Fibroblast of lung (primary cell): ENCODE results near the gene ASGR1. TPM values are rescaled to one million over a fixed set of nuclear protein-coding genes. Genes with fewer than 3 reads are reported as not detected.

ENCODE experiments used
- DNase-seq, 2 donors: peaks; one replicate each; pipeline versions ENCODE4 v3.0.0 to v3.0.0-alpha.2; 2010; ENCODE audit warnings: low read depth in 2 of 2
- H2AFZ ChIP-seq: 2 replicates; pipeline ENCODE4 v1.5.1; 2012; ENCODE audit warnings: low read length, control low read depth, inconsistent platforms
- H3K27ac ChIP-seq: 2 replicates; pipeline ENCODE4 v1.5.1; 2011; ENCODE audit warnings: low read length, control low read depth; ENCODE audit not compliant: insufficient read depth
- H3K27me3 ChIP-seq: 2 replicates; pipeline ENCODE4 v1.5.1; 2011; ENCODE audit warnings: mild to moderate bottlenecking, low read length; ENCODE audit not compliant: control insufficient read depth, insufficient read depth
- H3K36me3 ChIP-seq: 2 replicates; pipeline ENCODE4 v1.5.1; 2011; ENCODE audit warnings: low read length; ENCODE audit not compliant: control insufficient read depth, insufficient read depth
- H3K4me1 ChIP-seq: 2 replicates; pipeline ENCODE4 v1.5.1; 2011; ENCODE audit warnings: low read length; ENCODE audit not compliant: control insufficient read depth, insufficient read depth; ENCODE audit errors: extremely low read depth
- H3K4me2 ChIP-seq: 2 replicates; pipeline ENCODE4 v1.5.1; 2011; ENCODE audit warnings: low read length, control low read depth; ENCODE audit not compliant: insufficient read depth; ENCODE audit errors: extremely low read depth
- H3K4me3 ChIP-seq, 4 experiments: fragments of 200-600 bp in 1 of 4; sonication (generic) in 1 of 4; replicated peaks in 1 of 4; 2 replicates each; pipeline ENCODE4 v1.5.1; 2011 to 2016; ENCODE audit warnings: low read length in 4 of 4, low read depth in 3 of 4, mild to moderate bottlenecking in 3 of 4, control low read depth in 2 of 4, inconsistent platforms in 1 of 4, mixed read lengths in 1 of 4; ENCODE audit not compliant: insufficient read depth in 1 of 4; ENCODE audit errors: control extremely low read depth in 1 of 4
- H3K79me2 ChIP-seq: 2 replicates; pipeline ENCODE4 v1.5.1; 2012; ENCODE audit warnings: mild to moderate bottlenecking, low read length, inconsistent platforms; ENCODE audit not compliant: control insufficient read depth, insufficient read depth
- H3K9ac ChIP-seq: 2 replicates; pipeline ENCODE4 v1.5.1; 2011; ENCODE audit warnings: mild to moderate bottlenecking, low read length, control low read depth; ENCODE audit not compliant: insufficient read depth
- H3K9me3 ChIP-seq: 2 replicates; pipeline ENCODE4 v1.5.1; 2012; ENCODE audit warnings: low read depth, low read length; ENCODE audit not compliant: control insufficient read depth, insufficient read depth
- H4K20me1 ChIP-seq: 2 replicates; pipeline ENCODE4 v1.5.1; 2011; ENCODE audit warnings: low read length; ENCODE audit not compliant: control insufficient read depth, insufficient read depth; ENCODE audit errors: extremely low read depth
- CTCF ChIP-seq, 2 donors: IDR thresholded peaks in 1 of 2; conservative IDR thresholded peaks in 1 of 2; 1 replicate in 1 of 2; 2 replicates in 1 of 2; pipeline ENCODE4 v1.5.1; 2011 to 2012; ENCODE audit warnings: low read length in 2 of 2, control low read depth in 1 of 2, inconsistent platforms in 1 of 2, low read depth in 1 of 2, mild to moderate bottlenecking in 1 of 2
- EZH2 ChIP-seq: IDR thresholded peaks from 2 replicates; pipeline ENCODE4 v1.5.1; 2012; ENCODE audit warnings: low read length, control low read depth, mild to moderate bottlenecking; ENCODE audit errors: missing control alignments
- polyA plus RNA-seq, 2 donors: library from polyadenylated mRNA; depleted of rRNA in 1 of 2; stranded (reverse) in 1 of 2; unstranded in 1 of 2; fragments of >200 nt; gene quantifications; 2 replicates each; pipeline ENCODE4 v1.2.1, GENCODE V29; 2011 to 2012; ENCODE audit warnings: missing spikeins in 1 of 2
- total RNA-seq: library from RNA; depleted of rRNA; stranded (reverse); fragments of >200 nt; gene quantifications from 2 replicates; pipeline ENCODE4 v1.2.1, GENCODE V29; 2014

The ASGR1 gene
- total and polyA plus RNA-seq, 2 donors (not counting 1 experiment from before 2014, with no cell fraction given) = 0.14 to 0.66 TPM

GRCh38 chr17:7123844-7124243, 55.3 kb downstream of the ASGR1 start:
- H3K4me2 ChIP-seq = no peak overlapping the region
- no peak overlapping the region for H2AFZ ChIP-seq
- H3K27ac ChIP-seq = no peak overlapping the region
- no peaks in the 10 kb centered on the region for H3K27me3 ChIP-seq
- no peaks in the 10 kb centered on the region for H3K4me1 ChIP-seq
- no peaks in the 10 kb centered on the region for H3K36me3 ChIP-seq
- H4K20me1 ChIP-seq = no peaks in the 10 kb centered on the region
- H3K79me2 ChIP-seq = no peaks in the 10 kb centered on the region
- no peak overlapping the region for H3K9ac ChIP-seq
- TF ChIP-seq EZH2 (no peak), CTCF (conservative IDR thresholded peaks at IDR 0.05 in 1 of 2, IDR thresholded peaks at IDR 0.05 in 1 of 2; ENCODE audit: low read depth in 1 of 2, low read length in 2 of 2) (no peak)
- no peak for DNase-seq
- H3K4me3 ChIP-seq = no peak overlapping the region
- H3K9me3 ChIP-seq = no peaks in the 10 kb centered on the region

Other genes with a start within 250 kb of the ASGR1 start
- gene ALOX12, start 183.3 kb downstream of the ASGR1 start, total RNA-seq = 0.17 and 0.26 TPM in 2 replicates
- gene ALOX12, start 183.3 kb downstream of the ASGR1 start, polyA plus RNA-seq = 0.02 and 0.06 TPM in 2 replicates
- gene RNASEK, start 166.7 kb downstream of the ASGR1 start, total RNA-seq = 27.2 and 64.6 TPM in 2 replicates
- gene RNASEK, start 166.7 kb downstream of the ASGR1 start, polyA plus RNA-seq = 201 and 232 TPM in 2 replicates
- gene BCL6B, start 156.3 kb downstream of the ASGR1 start, total RNA-seq = under 0.01 and 0.50 TPM in 2 replicates
- gene BCL6B, start 156.3 kb downstream of the ASGR1 start, polyA plus RNA-seq = 0.02 and 0.07 TPM in 2 replicates
- gene SLC16A13, start 143.4 kb downstream of the ASGR1 start, total RNA-seq = 0.26 and 1.3 TPM in 2 replicates
- gene SLC16A13, start 143.4 kb downstream of the ASGR1 start, polyA plus RNA-seq = 1.4 and 1.6 TPM in 2 replicates
- gene SLC16A11, start 135.3 kb downstream of the ASGR1 start, total RNA-seq = under 0.01 and 0.17 TPM in 2 replicates
- gene SLC16A11, start 135.3 kb downstream of the ASGR1 start, polyA plus RNA-seq = not detected in 2 replicates
- not detected in 2 replicates for gene CLEC10A, start 99.1 kb downstream of the ASGR1 start, total RNA-seq
- not detected in 2 replicates for gene CLEC10A, start 99.1 kb downstream of the ASGR1 start, polyA plus RNA-seq
- not detected in 2 replicates for gene ASGR2, start 64.5 kb downstream of the ASGR1 start, total RNA-seq
- not detected in 2 replicates for gene ASGR2, start 64.5 kb downstream of the ASGR1 start, polyA plus RNA-seq
- gene DLG4, start 40.5 kb upstream of the ASGR1 start, total RNA-seq = 12.6 and 22.0 TPM in 2 replicates
- 11.3 and 14.2 TPM in 2 replicates for gene DLG4, start 40.5 kb upstream of the ASGR1 start, polyA plus RNA-seq
- 185 and 313 TPM in 2 replicates for gene ACADVL, start 40.6 kb upstream of the ASGR1 start, total RNA-seq
- 129 and 143 TPM in 2 replicates for gene ACADVL, start 40.6 kb upstream of the ASGR1 start, polyA plus RNA-seq
- 91.8 and 95.8 TPM in 2 replicates for gene DVL2, start 55.1 kb upstream of the ASGR1 start, total RNA-seq
- gene DVL2, start 55.1 kb upstream of the ASGR1 start, polyA plus RNA-seq = 8.1 and 8.6 TPM in 2 replicates
- 41.6 and 45.4 TPM in 2 replicates for gene PHF23, start 60.1 kb upstream of the ASGR1 start, total RNA-seq
- 46.6 and 48.7 TPM in 2 replicates for gene PHF23, start 60.1 kb upstream of the ASGR1 start, polyA plus RNA-seq
- 173 and 224 TPM in 2 replicates for gene GABARAP, start 63.1 kb upstream of the ASGR1 start, total RNA-seq
- gene GABARAP, start 63.1 kb upstream of the ASGR1 start, polyA plus RNA-seq = 978 and 1,154 TPM in 2 replicates
- 23.1 and 40.5 TPM in 2 replicates for gene CTDNEP1, start 72.4 kb upstream of the ASGR1 start, total RNA-seq
- gene CTDNEP1, start 72.4 kb upstream of the ASGR1 start, polyA plus RNA-seq = 134 and 149 TPM in 2 replicates
- gene ELP5, start 72.8 kb upstream of the ASGR1 start, total RNA-seq = 31.3 and 33.2 TPM in 2 replicates
- 22.6 and 52.2 TPM in 2 replicates for gene ELP5, start 72.8 kb upstream of the ASGR1 start, polyA plus RNA-seq
- 2.6 and 17.2 TPM in 2 replicates for gene CLDN7, start 83.1 kb upstream of the ASGR1 start, total RNA-seq
- gene CLDN7, start 83.1 kb upstream of the ASGR1 start, polyA plus RNA-seq = 1.0 and 2.3 TPM in 2 replicates
- under 0.01 TPM in 2 replicates for gene SLC2A4, start 102.3 kb upstream of the ASGR1 start, total RNA-seq
- 0.09 and 0.19 TPM in 2 replicates for gene SLC2A4, start 102.3 kb upstream of the ASGR1 start, polyA plus RNA-seq
- gene YBX2, start 115.3 kb upstream of the ASGR1 start, total RNA-seq = under 0.01 TPM in 1 of 2 replicates, not detected in the other
- not detected in 2 replicates for gene YBX2, start 115.3 kb upstream of the ASGR1 start, polyA plus RNA-seq
- 275 and 347 TPM in 2 replicates for gene EIF5A, start 128.3 kb upstream of the ASGR1 start, total RNA-seq
- gene EIF5A, start 128.3 kb upstream of the ASGR1 start, polyA plus RNA-seq = 752 and 1,278 TPM in 2 replicates
- 30.6 and 38.5 TPM in 2 replicates for gene GPS2, start 136.0 kb upstream of the ASGR1 start, total RNA-seq
- gene GPS2, start 136.0 kb upstream of the ASGR1 start, polyA plus RNA-seq = 55.3 and 65.6 TPM in 2 replicates
- gene NEURL4, start 150.0 kb upstream of the ASGR1 start, total RNA-seq = 18.2 and 20.1 TPM in 2 replicates
- gene NEURL4, start 150.0 kb upstream of the ASGR1 start, polyA plus RNA-seq = 6.0 and 8.3 TPM in 2 replicates
- gene ACAP1, start 157.2 kb upstream of the ASGR1 start, total RNA-seq = 2.1 and 3.9 TPM in 2 replicates
- gene ACAP1, start 157.2 kb upstream of the ASGR1 start, polyA plus RNA-seq = 0.06 and 0.40 TPM in 2 replicates
- gene KCTD11, start 172.8 kb upstream of the ASGR1 start, total RNA-seq = 8.8 and 9.0 TPM in 2 replicates
- gene KCTD11, start 172.8 kb upstream of the ASGR1 start, polyA plus RNA-seq = 8.4 and 11.9 TPM in 2 replicates
- not detected in 2 replicates for gene TMEM95, start 175.8 kb upstream of the ASGR1 start, total RNA-seq
- not detected in 2 replicates for gene TMEM95, start 175.8 kb upstream of the ASGR1 start, polyA plus RNA-seq
- gene TNK1, start 201.7 kb upstream of the ASGR1 start, total RNA-seq = 0.66 and 1.0 TPM in 2 replicates
- 0.15 and 0.20 TPM in 2 replicates for gene TNK1, start 201.7 kb upstream of the ASGR1 start, polyA plus RNA-seq
- 18.7 and 25.4 TPM in 2 replicates for gene PLSCR3, start 215.2 kb upstream of the ASGR1 start, total RNA-seq
- 39.1 and 42.1 TPM in 2 replicates for gene PLSCR3, start 215.2 kb upstream of the ASGR1 start, polyA plus RNA-seq
- 206 and 212 TPM in 2 replicates for gene TMEM256, start 224.7 kb upstream of the ASGR1 start, total RNA-seq
- 59.1 and 78.7 TPM in 2 replicates for gene TMEM256, start 224.7 kb upstream of the ASGR1 start, polyA plus RNA-seq
- gene NLGN2, start 228.5 kb upstream of the ASGR1 start, total RNA-seq = 5.1 and 12.1 TPM in 2 replicates
- 7.3 and 10.0 TPM in 2 replicates for gene NLGN2, start 228.5 kb upstream of the ASGR1 start, polyA plus RNA-seq
- gene SPEM1, start 241.0 kb upstream of the ASGR1 start, total RNA-seq = not detected in 2 replicates
- not detected in 2 replicates for gene SPEM1, start 241.0 kb upstream of the ASGR1 start, polyA plus RNA-seq
- gene SPEM2, start 246.2 kb upstream of the ASGR1 start, total RNA-seq = not detected in 2 replicates
- gene SPEM2, start 246.2 kb upstream of the ASGR1 start, polyA plus RNA-seq = not detected in 2 replicates
- not detected in 2 replicates for gene SPEM3, start 249.5 kb upstream of the ASGR1 start, total RNA-seq
- gene SPEM3, start 249.5 kb upstream of the ASGR1 start, polyA plus RNA-seq = not detected in 2 replicates